ENCODE data around the gene ABCC1.

Gene ABCC1

GRCh38 chr16:16191493-16192167 lies 242.2 kb downstream of the ABCC1 start:
- no peak for DNase-seq
